Tibial nerve (tissue), 4 donors: ENCODE data around the gene CEP295NL.
"Not testable (repeated sequence)": the region's sequence is repeated elsewhere in the genome, so short reads cannot be mapped to it uniquely, and the experiment has no call there.

Source experiments
- CTCF ChIP-seq, 5 experiments: fragments of 200-600 bp in 3 of 5; fragments of 450-650 bp in 2 of 5; sonication (generic) in 3 of 5; IDR thresholded peaks; one replicate each; pipeline ENCODE4 v1.5.1; 2016 to 2019; ENCODE audit warnings: antibody characterized with exemption in 5 of 5, mild to moderate bottlenecking in 3 of 5, moderate library complexity in 2 of 5
- EP300 ChIP-seq, 2 donors: sonication (generic); formaldehyde crosslinking; IDR thresholded peaks; one replicate each; pipeline ENCODE4 v1.6.1; 2017; ENCODE audit warnings: antibody characterized with exemption in 2 of 2, mild to moderate bottlenecking in 1 of 2
- POLR2A ChIP-seq, 2 donors: fragments of 450-650 bp; IDR thresholded peaks; one replicate each; pipeline ENCODE4 v1.6.1; 2017; ENCODE audit warnings: antibody characterized with exemption in 2 of 2, mild to moderate bottlenecking in 2 of 2, moderate library complexity in 2 of 2

GRCh38 chr17:78876954-78877517, 26.0 kb downstream of the CEP295NL start:
- not testable (repeated sequence) for TF ChIP-seq POLR2A, CTCF, EP300 (IDR thresholded peaks at IDR 0.05)
